GM23248 (cell line): ENCODE results near the gene PPP4R3A.

ENCODE experiments used
- EZH2 ChIP-seq: fragments of 200-600 bp; sonication (generic); IDR thresholded peaks from 2 replicates; pipeline ENCODE4 v1.6.1; 2018; ENCODE audit warnings: antibody characterized with exemption, mild to moderate bottlenecking; ENCODE audit not compliant: insufficient read depth, poor library complexity, severe bottlenecking
- EZH2phosphoT487 ChIP-seq: fragments of 200-600 bp; sonication (generic); IDR thresholded peaks from 2 replicates; pipeline ENCODE4 v1.6.1; 2018; ENCODE audit warnings: antibody characterized with exemption, moderate library complexity, mild to moderate bottlenecking, low read depth; ENCODE audit not compliant: insufficient read depth

DNA sequence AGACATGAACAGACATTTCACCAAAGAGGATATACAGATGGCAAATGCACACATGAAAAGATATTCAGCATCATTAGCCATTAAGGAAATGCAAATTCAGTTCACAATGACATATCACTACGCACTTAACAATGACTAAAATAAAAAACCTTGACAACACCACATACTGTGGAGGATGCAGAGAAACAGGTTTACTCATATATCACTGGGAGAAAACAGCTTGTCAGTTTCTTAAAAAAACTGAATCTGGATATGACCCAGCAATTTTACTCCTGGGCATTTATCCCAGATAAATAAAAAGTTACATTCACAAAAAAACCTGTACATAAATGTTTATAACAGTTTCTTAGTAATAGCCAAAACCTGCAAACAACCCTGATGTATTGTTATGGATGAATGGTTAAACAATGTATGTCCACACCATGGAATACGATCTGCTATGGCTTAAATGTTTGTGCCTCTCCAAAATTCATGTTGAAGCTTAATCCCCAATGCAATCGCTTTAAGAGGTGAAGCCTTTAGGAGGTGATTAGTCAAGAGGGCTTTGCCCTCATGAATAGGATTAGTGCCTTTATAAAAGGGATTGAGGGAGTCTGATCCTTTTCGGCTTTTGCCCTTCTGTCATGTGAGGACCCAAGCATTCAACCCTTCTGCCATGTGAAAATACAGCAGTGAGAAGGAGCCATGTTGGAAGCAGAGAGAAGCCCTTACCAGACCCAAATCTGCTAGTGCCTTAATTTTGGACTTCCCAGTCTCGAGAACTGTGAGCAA, 36.0 kb upstream of the PPP4R3A start:
- TF ChIP-seq EZH2phosphoT487 (no peak), EZH2 (no peak)
